ENCODE measurements around the gene LYST.

GRCh38 chr1:235736263-235736662 is 130.4 kb downstream of the LYST start:
- TF ChIP-seq, protein P1, sequence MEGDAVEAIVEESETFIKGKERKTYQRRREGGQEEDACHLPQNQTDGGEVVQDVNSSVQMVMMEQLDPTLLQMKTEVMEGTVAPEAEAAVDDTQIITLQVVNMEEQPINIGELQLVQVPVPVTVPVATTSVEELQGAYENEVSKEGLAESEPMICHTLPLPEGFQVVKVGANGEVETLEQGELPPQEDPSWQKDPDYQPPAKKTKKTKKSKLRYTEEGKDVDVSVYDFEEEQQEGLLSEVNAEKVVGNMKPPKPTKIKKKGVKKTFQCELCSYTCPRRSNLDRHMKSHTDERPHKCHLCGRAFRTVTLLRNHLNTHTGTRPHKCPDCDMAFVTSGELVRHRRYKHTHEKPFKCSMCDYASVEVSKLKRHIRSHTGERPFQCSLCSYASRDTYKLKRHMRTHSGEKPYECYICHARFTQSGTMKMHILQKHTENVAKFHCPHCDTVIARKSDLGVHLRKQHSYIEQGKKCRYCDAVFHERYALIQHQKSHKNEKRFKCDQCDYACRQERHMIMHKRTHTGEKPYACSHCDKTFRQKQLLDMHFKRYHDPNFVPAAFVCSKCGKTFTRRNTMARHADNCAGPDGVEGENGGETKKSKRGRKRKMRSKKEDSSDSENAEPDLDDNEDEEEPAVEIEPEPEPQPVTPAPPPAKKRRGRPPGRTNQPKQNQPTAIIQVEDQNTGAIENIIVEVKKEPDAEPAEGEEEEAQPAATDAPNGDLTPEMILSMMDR (IDR thresholded peaks at IDR 0.05), result no peak
- TF ChIP-seq POLR2AphosphoS5 (IDR thresholded peaks at IDR 0.05; ENCODE audit: low read depth, low read length) (no peak), FOXM1 (IDR thresholded peaks at IDR 0.05; ENCODE audit: low read depth) (no peak), USF2 (IDR thresholded peaks at IDR 0.05; ENCODE audit: borderline replicate concordance, low read depth, low read length) (no peak), SIN3A (IDR thresholded peaks at IDR 0.05; ENCODE audit: borderline replicate concordance, low read depth, low read length) (no peak), EZH2phosphoT487 (IDR thresholded peaks at IDR 0.05; ENCODE audit: borderline replicate concordance, low read depth) (no peak), MXI1 (IDR thresholded peaks at IDR 0.05; ENCODE audit: low read depth, low read length) (no peak), RAD21 (IDR thresholded peaks at IDR 0.05; ENCODE audit: low read length) (no peak), CHD2 (IDR thresholded peaks at IDR 0.05; ENCODE audit: low read length, partially characterized antibody) (no peak), EP300 (IDR thresholded peaks at IDR 0.05; ENCODE audit: borderline replicate concordance in 1 of 2, low read depth in 1 of 2, low read length in 1 of 2) (no peak)
